GM10847 (cell line): ENCODE measurements around the gene C9orf50.

Source experiments
- POLR2A ChIP-seq: IDR thresholded peaks from 2 replicates; pipeline ENCODE4 v1.6.1; 2011; ENCODE audit not compliant: insufficient read length; ENCODE audit errors: extremely low read depth

The C9orf50 gene

DNA sequence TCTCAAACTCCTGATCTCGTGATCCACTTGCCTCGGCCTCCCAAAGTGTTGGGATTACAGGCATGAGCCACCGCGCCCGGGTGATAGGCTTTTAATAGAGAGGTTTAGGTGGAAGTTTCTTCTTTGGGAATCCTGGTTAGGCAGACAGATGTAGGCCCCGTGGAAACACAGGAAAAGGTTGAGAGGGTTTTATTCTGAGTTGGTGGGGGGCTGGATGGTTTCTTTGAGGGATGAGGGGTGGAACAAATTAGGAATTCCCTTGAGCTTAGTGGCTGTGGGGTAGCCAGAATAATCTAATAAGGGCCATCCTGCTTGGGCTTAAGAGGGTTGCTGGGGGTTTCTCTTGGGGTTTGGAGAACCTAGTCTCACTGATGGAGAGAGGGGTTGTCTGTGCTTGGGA, 30.4 kb downstream of the C9orf50 start:
- TF ChIP-seq POLR2A: no peak

DNA sequence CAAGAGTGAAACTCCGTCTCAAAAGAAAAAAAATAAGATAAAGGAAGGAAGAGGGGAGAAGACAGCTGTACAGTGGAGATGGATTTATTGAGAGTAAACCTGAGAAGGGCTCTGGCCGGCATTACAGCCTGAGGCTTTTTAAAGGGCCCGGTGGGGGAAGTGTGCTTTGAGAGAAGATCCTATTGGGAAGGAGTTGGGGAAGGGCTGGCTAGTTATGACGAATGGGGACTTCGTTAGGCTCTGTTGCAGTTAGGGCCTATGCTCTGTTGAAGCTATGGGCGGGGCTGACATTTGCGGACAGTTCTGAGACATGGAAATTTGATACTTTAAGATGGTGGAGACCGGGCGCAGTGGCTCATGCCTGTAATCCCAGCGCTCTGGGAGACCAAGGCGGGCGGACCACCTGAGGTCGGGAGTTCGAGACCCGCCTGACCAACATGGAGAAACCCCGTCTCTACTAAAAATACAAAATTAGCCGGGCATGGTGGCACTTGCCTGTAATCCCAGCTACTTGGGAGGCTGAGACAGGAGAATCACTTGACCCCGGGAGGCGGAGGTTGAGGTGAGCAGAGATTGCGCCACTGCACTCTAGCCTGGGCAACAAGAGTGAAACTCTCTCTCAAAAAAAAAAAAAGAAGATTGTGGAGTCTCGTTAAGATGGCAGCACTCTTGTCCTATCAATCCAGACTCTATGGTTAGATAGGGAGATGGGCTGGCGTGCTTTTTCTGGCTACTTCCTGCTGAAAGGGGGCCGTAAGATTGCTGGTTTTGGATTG, 33.2 kb downstream of the C9orf50 start:
- TF ChIP-seq POLR2A: no peak

DNA sequence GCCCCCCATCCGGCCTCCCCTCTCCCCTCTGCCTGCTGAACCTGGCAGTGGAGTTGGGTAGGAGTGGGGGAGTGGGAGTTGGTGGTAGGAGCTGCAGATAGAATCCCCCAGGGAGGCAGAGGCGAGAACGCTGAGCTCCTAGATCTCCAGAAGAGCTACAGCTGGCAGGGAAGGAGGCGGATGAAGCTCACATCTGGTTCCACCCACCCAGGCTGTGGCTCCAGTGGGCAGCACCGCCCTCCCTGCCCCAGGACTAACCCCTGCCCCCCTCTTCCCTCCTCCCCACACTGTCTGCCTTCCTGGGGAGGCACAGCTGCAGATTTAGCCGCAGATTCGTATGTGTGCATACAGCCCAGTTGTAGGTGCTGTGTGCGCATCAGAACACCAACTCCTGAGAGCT, 34.2 kb downstream of the C9orf50 start:
- TF ChIP-seq POLR2A: no peak

DNA sequence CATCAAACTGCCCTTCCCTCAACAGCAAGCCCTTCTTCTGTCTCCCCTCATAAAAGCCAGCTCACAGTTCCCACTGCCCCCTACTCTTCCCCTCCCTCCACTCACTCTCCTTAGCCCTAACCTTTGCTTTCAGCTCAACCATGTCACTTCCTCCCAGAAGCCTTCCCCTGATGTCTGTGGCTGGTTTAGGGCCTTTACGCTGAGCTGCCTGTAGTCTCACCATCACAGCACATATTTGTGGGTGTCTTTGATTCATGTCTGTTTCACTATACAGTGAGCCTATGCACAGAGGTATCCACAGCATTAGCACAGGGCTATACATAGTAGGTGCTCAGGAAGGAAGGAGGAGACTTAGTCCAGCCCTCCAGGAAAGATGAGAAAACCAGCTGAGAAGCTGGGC, 34.7 kb downstream of the C9orf50 start:
- no peak for TF ChIP-seq POLR2A

DNA sequence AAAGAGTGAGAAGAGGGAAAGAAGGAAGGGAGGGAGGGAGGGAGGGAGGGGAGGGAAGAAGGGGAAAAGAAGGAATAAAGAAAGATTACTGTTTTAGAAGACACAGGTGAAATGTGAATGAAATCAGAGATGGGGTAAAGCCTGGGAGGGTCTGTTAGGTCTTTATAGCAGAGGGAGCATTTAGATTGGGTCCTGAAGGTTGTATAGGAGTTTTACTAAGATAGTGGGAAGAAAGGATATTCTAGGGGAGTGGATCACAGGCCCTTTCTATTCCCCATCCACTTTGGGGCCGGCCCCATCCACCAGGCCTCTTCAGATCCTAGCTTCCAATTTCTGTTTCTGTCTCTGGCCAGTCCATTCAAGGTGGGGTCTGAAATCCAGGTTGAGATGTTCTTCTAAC, 35.5 kb downstream of the C9orf50 start:
- TF ChIP-seq POLR2A: no peak

DNA sequence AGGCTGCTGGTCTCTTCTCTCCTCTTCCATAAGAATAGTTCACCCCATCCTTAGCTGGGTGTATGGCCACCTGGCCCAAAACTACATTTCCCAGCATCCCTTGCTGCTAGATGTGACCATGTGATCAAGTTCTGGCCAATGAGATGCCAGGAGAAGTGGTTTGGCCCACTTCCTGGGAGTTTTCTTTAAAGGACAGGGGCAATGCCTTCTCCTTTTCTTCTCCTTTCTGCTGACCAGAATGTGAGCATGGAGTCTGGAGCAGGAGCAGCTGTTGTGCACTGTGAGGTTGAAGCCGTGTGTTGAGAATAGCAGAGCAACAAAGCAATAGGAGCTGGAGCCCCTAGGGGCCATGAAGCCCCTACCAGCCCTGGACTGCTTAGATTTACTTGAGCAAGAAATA, 36.8 kb downstream of the C9orf50 start:
- TF ChIP-seq POLR2A: no peak

DNA sequence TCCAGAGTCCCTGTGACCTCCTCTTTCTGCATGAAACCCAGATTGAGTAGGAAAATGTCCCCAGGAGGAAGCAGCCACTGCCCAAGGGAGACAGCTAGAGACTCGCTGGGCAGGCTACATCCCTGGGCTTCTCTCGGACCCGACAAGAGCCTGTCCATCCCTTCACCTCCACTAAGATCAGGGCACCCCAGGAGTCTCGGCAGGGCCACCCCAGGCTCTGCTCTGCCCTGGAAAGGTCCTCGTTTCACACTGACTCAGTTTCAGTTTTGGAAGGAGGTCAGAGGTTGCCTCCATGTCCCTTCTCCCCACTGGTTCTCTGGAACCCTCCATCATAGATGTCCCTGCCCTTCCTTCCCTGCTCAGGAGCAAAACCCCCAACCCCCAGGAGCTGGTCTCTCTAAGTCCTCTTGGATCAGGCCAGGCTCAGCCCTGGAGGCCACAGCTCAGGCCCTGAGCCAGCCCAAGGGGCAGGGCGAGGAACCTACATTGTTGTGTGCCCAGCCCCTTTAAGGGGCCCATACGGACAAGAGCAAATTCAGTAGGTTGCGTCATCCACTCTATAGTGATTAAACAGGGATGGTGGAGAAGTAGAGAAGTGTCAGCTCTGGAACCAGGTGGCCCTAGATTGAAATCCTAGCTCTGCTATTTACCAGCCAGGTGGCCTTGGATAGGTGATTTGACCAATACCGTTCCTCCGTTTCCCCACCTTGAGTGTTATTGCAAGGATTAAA, 37.4 kb downstream of the C9orf50 start:
- no peak for TF ChIP-seq POLR2A

DNA sequence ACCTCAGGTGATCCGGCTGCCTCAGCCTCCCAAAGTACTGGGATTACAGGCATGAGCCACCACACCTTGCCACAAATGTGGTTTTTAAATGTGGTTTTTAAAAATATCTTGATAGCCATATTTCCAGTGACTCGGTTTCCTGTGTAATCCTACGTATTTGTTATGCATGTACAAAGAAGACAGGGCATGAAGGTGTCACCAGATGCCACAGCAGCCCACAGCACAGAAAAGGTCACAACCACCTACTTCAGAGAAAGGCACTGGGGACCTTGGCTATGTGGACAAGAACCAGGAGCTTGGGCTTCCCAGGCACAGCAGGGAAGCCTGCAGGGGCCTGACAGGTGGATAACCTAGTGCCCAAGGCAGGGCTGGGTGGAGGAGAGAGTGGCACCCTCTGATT, 38.0 kb downstream of the C9orf50 start:
- no peak for TF ChIP-seq POLR2A

DNA sequence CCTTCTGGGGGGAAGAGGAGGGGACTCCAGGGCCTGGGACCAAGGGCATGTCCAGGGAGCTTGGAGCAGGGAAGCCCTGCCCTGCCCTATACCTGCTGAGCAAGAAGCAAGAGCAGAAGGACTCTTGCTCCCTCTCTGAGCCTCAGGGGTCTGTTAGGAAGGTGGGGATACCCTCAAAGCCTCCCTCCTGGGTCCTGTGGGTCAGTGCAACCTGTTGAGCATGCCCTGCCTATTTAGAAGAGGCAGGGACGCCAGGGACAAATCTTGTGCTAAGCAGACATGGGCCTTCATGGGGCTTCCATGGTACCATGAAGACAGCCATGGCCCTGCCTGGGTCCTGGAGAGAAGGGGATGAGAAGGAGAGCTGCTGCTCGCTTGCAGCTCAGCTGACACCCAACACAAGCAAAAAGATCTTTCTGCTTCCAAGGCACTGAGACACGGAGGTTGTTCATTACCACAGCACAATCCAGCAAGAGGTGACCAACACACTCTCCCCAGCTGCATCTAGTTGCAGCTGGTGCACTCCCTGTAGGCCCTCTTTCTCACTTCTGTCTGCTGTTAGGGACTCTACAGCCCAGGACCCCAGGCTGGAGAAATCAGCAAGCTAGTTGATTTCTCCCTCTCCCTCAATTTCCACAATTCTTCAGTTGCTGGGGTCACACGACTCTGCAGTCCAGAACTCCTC, 39.3 kb downstream of the C9orf50 start:
- TF ChIP-seq POLR2A: no peak

DNA sequence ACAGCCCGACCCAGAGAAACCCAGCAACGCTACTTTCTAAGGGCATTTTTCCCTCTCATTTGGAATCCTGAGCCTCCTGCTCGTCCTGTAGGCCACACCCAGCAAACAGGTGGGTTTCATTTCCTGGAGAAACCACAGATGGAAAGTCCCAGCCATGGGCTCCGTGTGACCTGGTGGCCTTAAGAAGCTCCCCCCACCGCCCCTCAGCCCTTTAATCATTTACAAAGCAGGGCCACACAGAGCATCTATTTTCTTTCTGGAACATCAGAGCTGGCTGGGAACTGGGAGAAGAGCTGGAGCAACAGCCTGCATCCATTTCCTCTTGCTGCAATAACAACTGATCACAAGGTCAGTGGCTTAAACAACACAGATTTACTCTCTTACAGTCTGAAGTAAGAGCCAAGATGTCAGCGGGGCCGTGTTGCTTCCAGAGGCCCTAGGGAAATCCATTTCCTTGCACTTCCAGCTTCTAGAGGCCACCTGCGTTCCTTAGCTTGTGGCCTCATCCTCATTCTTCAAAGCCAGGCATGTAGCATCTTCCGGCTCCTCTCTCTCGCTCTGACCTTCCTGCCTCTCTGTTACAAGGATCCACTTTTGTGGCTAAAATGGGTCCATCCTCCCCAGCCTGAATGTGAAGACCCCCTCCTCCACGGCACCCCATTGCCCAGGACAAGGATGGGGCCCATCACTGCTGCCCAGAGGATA, 40.5 kb downstream of the C9orf50 start:
- TF ChIP-seq POLR2A: no peak

DNA sequence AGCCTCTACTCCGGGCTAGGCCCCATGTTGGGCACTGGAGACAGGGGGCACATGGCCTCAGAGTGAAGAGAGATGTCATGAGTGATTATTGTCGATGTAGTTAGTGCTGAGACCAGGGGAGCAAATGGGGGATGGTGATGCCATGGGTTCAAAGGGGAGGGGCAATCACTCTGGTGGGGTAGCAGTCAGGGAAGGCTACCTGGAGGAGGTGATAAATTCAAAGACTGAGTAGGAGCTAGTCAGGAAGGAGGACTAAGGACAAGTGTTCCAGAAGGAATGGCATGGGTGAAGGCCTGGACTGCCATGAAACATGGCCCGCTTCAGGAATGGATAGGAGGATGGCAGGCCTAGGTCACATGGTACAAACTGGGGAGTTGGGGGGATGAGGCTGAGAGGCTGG, 41.6 kb downstream of the C9orf50 start:
- no peak for TF ChIP-seq POLR2A

DNA sequence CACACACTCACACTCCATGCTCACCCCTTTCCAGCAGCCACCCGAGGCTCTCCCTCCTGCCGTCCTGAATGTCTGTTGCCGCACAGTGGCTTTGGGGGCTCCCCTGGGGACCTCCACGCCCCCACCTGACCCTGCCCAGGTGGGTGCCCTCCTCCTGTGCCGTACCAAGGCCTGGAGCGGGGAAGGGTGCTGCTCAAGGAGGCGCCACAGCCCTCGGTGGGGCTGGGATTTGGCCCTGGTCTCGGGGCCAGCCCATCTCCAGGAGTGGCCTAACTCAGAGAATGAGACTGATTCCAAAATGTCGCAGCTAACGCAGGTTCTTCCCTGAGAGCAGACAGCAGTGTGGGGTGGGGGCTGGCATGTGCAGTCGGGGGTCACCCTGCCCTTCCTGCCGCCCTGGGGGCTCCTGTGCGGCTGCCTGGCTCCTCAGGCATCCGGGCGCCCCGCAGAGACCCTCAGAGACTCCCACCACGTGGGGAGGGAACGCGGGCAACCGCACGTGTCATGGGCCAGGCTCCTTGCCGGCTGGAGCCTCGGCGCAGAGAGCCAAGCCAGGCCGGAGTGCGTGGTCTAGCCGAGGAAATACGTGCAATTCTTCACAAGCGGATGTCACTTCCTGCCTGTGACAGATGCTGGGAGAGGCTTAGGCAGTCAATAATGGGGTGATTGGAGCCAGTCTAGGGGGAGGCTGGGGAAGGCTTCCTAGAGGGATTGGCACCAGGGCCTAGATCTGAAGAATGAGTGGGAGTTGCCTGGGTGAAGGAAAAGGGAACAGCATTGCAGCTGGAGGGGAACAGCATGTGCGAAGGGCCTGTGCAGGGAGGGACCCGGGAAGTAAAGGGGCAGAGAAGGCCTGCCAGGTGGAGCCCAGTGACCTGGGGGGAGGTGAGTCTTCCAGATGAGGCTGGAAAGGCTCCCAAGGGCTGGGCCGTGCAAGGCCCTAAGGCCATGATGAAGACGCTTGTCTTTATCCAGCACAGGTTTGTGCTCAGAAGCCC, 44.1 kb downstream of the C9orf50 start:
- TF ChIP-seq POLR2A: no peak

DNA sequence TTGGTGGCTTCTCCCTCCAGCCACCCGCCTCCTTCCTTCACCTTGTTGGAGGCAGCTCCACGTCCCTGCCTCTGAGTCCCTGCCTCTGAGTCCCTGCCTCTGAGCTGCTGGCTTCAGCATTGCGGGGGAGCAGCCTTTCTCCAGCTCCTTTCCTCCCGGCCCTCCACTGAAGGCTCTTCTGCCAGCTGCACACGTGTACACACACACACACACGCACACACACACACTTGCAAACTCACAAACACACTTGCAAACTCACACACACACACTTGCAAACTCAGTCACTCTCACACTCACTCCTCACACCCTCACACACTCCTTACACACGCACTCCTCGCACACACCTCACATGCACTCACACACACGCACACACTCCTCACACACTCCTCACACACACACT, 45.1 kb downstream of the C9orf50 start:
- no peak for TF ChIP-seq POLR2A

DNA sequence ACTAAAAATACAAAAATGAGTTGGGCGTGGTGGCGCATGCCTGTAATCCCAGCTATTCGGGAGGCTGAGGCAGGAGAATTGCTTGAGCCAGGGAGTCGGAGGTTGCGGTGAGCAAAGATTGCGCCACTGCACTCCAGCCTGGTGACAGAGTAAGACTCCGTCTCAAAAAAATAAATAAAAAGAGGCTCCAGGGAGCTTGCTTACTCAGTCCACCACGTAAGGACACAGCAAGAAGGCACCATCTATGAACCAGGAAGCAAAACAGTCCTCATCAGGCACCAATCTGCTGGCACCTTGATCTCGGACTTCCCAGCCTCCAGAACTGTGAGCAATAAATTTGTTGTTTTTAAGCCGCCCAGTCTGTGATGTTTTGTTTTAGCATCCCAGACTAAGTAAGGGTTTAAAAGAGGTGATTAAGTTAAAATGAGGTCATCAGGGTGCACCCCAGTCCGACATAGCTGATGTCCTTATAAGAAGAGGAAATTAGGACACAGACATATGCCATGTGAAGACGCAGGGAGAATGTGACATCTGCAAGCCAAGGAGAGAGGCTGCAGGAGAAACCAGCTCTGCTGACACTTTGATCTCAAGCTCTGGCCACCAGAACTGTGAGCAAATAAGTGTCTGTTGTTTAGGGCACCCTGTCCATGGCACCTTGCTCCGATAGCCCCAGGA, 45.9 kb downstream of the C9orf50 start:
- no peak for TF ChIP-seq POLR2A
